ENCODE data around the gene ETV2. TPM values are rescaled to one million over a fixed set of nuclear protein-coding genes. Genes with fewer than 3 reads are reported as not detected.
"Not testable (repeated sequence)": the region's sequence is repeated elsewhere in the genome, so short reads cannot be mapped to it uniquely, and the experiment has no call there.

The ETV2 gene
- total RNA-seq, 1 donor from 2014 or later: 1,894 TPM

GRCh38 chr19:35670686-35671085, 29.1 kb downstream of the ETV2 start:
- H3K27me3 Mint-ChIP-seq (ENCODE audit: unreplicated experiment): peaks cover 8% of the 10 kb centered on the region
- no peak for DNase-seq (ENCODE audit: low spot score)
- no peak overlapping the region for H3K4me3 Mint-ChIP-seq (ENCODE audit: unreplicated experiment)
- H3K4me1 Mint-ChIP-seq (ENCODE audit: unreplicated experiment): no peaks in the 10 kb centered on the region
- H3K27ac Mint-ChIP-seq (ENCODE audit: unreplicated experiment): no peak overlapping the region
- TF ChIP-seq CTCF (IDR thresholded peaks at IDR 0.05; ENCODE audit: unreplicated experiment): no peak
- no peaks in the 10 kb centered on the region for H3K9me3 Mint-ChIP-seq (ENCODE audit: unreplicated experiment)
- H3K36me3 Mint-ChIP-seq (ENCODE audit: low read depth, unreplicated experiment): no peaks in the 10 kb centered on the region

GRCh38 chr19:35671818-35672217, 30.3 kb downstream of the ETV2 start:
- no peak overlapping the region for H3K27ac Mint-ChIP-seq (ENCODE audit: unreplicated experiment)
- peaks cover 8% of the 10 kb centered on the region for H3K27me3 Mint-ChIP-seq (ENCODE audit: unreplicated experiment)
- TF ChIP-seq CTCF (IDR thresholded peaks at IDR 0.05; ENCODE audit: unreplicated experiment): no peak
- no peaks in the 10 kb centered on the region for H3K4me1 Mint-ChIP-seq (ENCODE audit: unreplicated experiment)
- DNase-seq (ENCODE audit: low spot score): no peak
- no peak overlapping the region for H3K4me3 Mint-ChIP-seq (ENCODE audit: unreplicated experiment)
- no peaks in the 10 kb centered on the region for H3K36me3 Mint-ChIP-seq (ENCODE audit: low read depth, unreplicated experiment)
- H3K9me3 Mint-ChIP-seq (ENCODE audit: unreplicated experiment): no peaks in the 10 kb centered on the region

GRCh38 chr19:35673121-35673804, 31.7 kb downstream of the ETV2 start:
- Mint-ChIP-seq H3K36me3 (ENCODE audit: low read depth, unreplicated experiment) (no peaks in the 10 kb centered on the region), H3K9me3 (ENCODE audit: unreplicated experiment) (no peaks in the 10 kb centered on the region), H3K27me3 (ENCODE audit: unreplicated experiment) (peaks cover 8% of the 10 kb centered on the region), H3K27ac (ENCODE audit: unreplicated experiment) (no peak overlapping the region), H3K4me3 (ENCODE audit: unreplicated experiment) (peak overlapping the region; percentile 85), H3K4me1 (ENCODE audit: unreplicated experiment) (no peaks in the 10 kb centered on the region)
- DNase-seq (ENCODE audit: low spot score): peak; percentile 36
- no peak for TF ChIP-seq CTCF (IDR thresholded peaks at IDR 0.05; ENCODE audit: unreplicated experiment)

- Mint-ChIP-seq H3K4me1 (ENCODE audit: unreplicated experiment) (no peaks in the 10 kb centered on the region), H3K9me3 (ENCODE audit: unreplicated experiment) (no peaks in the 10 kb centered on the region), H3K36me3 (ENCODE audit: low read depth, unreplicated experiment) (no peaks in the 10 kb centered on the region), H3K27ac (ENCODE audit: unreplicated experiment) (no peak overlapping the region), H3K4me3 (ENCODE audit: unreplicated experiment) (no peak overlapping the region), H3K27me3 (ENCODE audit: unreplicated experiment) (peaks cover 5% of the 10 kb centered on the region)
- DNase-seq (ENCODE audit: low spot score): no peak
- no peak for TF ChIP-seq CTCF (IDR thresholded peaks at IDR 0.05; ENCODE audit: unreplicated experiment)
Observed at GRCh38 chr19:35675589-35676140, 34.1 kb downstream of the ETV2 start.

GRCh38 chr19:35689836-35690235, 48.3 kb downstream of the ETV2 start:
- TF ChIP-seq CTCF (IDR thresholded peaks at IDR 0.05; ENCODE audit: unreplicated experiment): no peak
- H3K9me3 Mint-ChIP-seq (ENCODE audit: unreplicated experiment): no peaks in the 10 kb centered on the region
- peaks cover 1% of the 10 kb centered on the region for H3K27me3 Mint-ChIP-seq (ENCODE audit: unreplicated experiment)
- no peak overlapping the region for H3K4me3 Mint-ChIP-seq (ENCODE audit: unreplicated experiment)
- no peak overlapping the region for H3K27ac Mint-ChIP-seq (ENCODE audit: unreplicated experiment)
- H3K4me1 Mint-ChIP-seq (ENCODE audit: unreplicated experiment): no peaks in the 10 kb centered on the region
- H3K36me3 Mint-ChIP-seq (ENCODE audit: low read depth, unreplicated experiment): no peaks in the 10 kb centered on the region
- DNase-seq (ENCODE audit: low spot score): no peak

GRCh38 chr19:35691106-35691505, 49.6 kb downstream of the ETV2 start:
- H3K27me3 Mint-ChIP-seq (ENCODE audit: unreplicated experiment); H3K27ac Mint-ChIP-seq (ENCODE audit: unreplicated experiment); H3K4me3 Mint-ChIP-seq (ENCODE audit: unreplicated experiment); H3K4me1 Mint-ChIP-seq (ENCODE audit: unreplicated experiment); H3K9me3 Mint-ChIP-seq (ENCODE audit: unreplicated experiment); H3K36me3 Mint-ChIP-seq (ENCODE audit: low read depth, unreplicated experiment); DNase-seq (ENCODE audit: low spot score): not testable (repeated sequence)

Measured in endothelial cell (in vitro differentiated cells).